BLaER1 treated with 17β-estradiol and CSF1 and Interleukin-3, amounts not matched to agents 10 nM and 100 nM (cell line): ENCODE measurements around the gene CCDC12.

Experiments used
- H3K27ac ChIP-seq, 11 experiments: shearing (Covaris generic); formaldehyde crosslinking; 2 replicates each; pipeline ENCODE4 v1.8.1; 2022
- H3K27me3 ChIP-seq, 11 experiments: shearing (Covaris generic); formaldehyde crosslinking; 2 replicates each; pipeline ENCODE4 v1.8.1; 2022
- H3K36me3 ChIP-seq, 11 experiments: shearing (Covaris generic); formaldehyde crosslinking; 2 replicates each; pipeline ENCODE4 v1.8.1; 2022
- H3K4me1 ChIP-seq, 10 experiments: shearing (Covaris generic); formaldehyde crosslinking; 2 replicates each; pipeline ENCODE4 v1.8.1; 2022
- H3K4me2 ChIP-seq, 11 experiments: shearing (Covaris generic); formaldehyde crosslinking; 2 replicates each; pipeline ENCODE4 v1.8.1; 2022
- H3K4me3 ChIP-seq, 10 experiments: shearing (Covaris generic); formaldehyde crosslinking; 2 replicates each; pipeline ENCODE4 v1.8.1; 2022
- H3K9ac ChIP-seq, 11 experiments: shearing (Covaris generic); formaldehyde crosslinking; 2 replicates each; pipeline ENCODE4 v1.8.1; 2022
- H3K9me3 ChIP-seq, 11 experiments: shearing (Covaris generic); formaldehyde crosslinking; replicated peaks in 1 of 11; 2 replicates each; pipeline ENCODE4 v1.8.1; 2022
- H4K20me1 ChIP-seq, 11 experiments: shearing (Covaris generic); formaldehyde crosslinking; 2 replicates each; pipeline ENCODE4 v1.8.1; 2022
- Cebpa-rat ChIP-seq, 11 experiments: shearing (Covaris generic); IDR thresholded peaks; 2 replicates each; pipeline ENCODE4 v1.8.1; 2022

The CCDC12 gene

GRCh38 chr3:46881596-46882376 is 94.8 kb downstream of the CCDC12 start:
- peak overlapping the region; percentile 92 to 100 (median 97) for H3K4me2 ChIP-seq
- peak overlapping the region in 10 of 11 experiments; percentile 21 to 75 (median 62); a peak in 17 of 22 replicates for H3K9ac ChIP-seq
- H4K20me1 ChIP-seq = peaks cover 0 to 51% (median 16%) of the 10 kb centered on the region in 11 experiments; a peak in 14 of 22 replicates
- H3K36me3 ChIP-seq = no peaks in the 10 kb centered on the region
- no peaks in the 10 kb centered on the region for H3K9me3 ChIP-seq
- H3K4me1 ChIP-seq = peaks cover 4 to 58% (median 40%) of the 10 kb centered on the region in 10 experiments; a peak in 18 of 20 replicates
- H3K27ac ChIP-seq = no peak overlapping the region
- peak overlapping the region; percentile 50 to 75 (median 62) for H3K4me3 ChIP-seq
- peaks cover 54 to 72% (median 68%) of the 10 kb centered on the region in 11 experiments for H3K27me3 ChIP-seq
- no peak for TF ChIP-seq Cebpa-rat (IDR thresholded peaks at IDR 0.05)

GRCh38 chr3:46880884-46881595 is 95.5 kb downstream of the CCDC12 start:
- Histone ChIP-seq H3K27me3 (peaks cover 54 to 72% (median 68%) of the 10 kb centered on the region in 11 experiments), H4K20me1 (peaks cover 0 to 53% (median 16%) of the 10 kb centered on the region in 11 experiments; a peak in 14 of 22 replicates), H3K9me3 (no peaks in the 10 kb centered on the region), H3K9ac (peak overlapping the region in 2 of 11 experiments; percentile 43 to 75; a peak in 2 of 22 replicates), H3K27ac (no peak overlapping the region), H3K4me3 (peak overlapping the region in 6 of 10 experiments; percentile 60 to 75 (median 64); a peak in 8 of 20 replicates), H3K4me2 (peak overlapping the region in 10 of 11 experiments; percentile 92 to 100 (median 97); a peak in 16 of 22 replicates), H3K4me1 (peaks cover 4 to 65% (median 48%) of the 10 kb centered on the region in 10 experiments; a peak in 18 of 20 replicates), H3K36me3 (no peaks in the 10 kb centered on the region)
- no peak for TF ChIP-seq Cebpa-rat (IDR thresholded peaks at IDR 0.05)

GRCh38 chr3:46878781-46879436 is 97.6 kb downstream of the CCDC12 start:
- H3K27me3 ChIP-seq = peaks cover 42 to 54% (median 49%) of the 10 kb centered on the region in 11 experiments

GRCh38 chr3:46877406-46878125 is 99.0 kb downstream of the CCDC12 start, which contains the start of gene PTH1R:
TSS of gene PTH1R (plus strand) at chr3:46877721. CDS start at chr3:46883560, 5,839 bp downstream.
- Histone ChIP-seq H3K4me2 (peak within 1 kb of the TSS in 9 of 11 experiments; percentile 19 to 93 (median 81); a peak in 15 of 22 replicates), H4K20me1 (peaks cover 0 to 44% (median 4%) of the 10 kb centered on the region in 11 experiments; a peak in 9 of 22 replicates), H3K9ac (peak within 1 kb of the TSS in 1 of 11 experiments; percentile 16; a peak in 1 of 22 replicates), H3K9me3 (no peaks in the 10 kb centered on the region), H3K36me3 (no peaks in the 10 kb centered on the region), H3K27ac (no peak within 1 kb of the TSS), H3K4me3 (no peak within 1 kb of the TSS), H3K4me1 (peaks cover 26 to 84% (median 72%) of the 10 kb centered on the region in 10 experiments), H3K27me3 (peaks cover 31 to 46% (median 38%) of the 10 kb centered on the region in 11 experiments)
- no peak for TF ChIP-seq Cebpa-rat (IDR thresholded peaks at IDR 0.05)

More at GRCh38 chr3:46878781-46879436, 97.6 kb downstream of the CCDC12 start:
- Histone ChIP-seq H3K4me2 (peak overlapping the region in 9 of 11 experiments; percentile 19 to 93 (median 81); a peak in 14 of 22 replicates), H3K27ac (no peak overlapping the region), H3K9me3 (no peaks in the 10 kb centered on the region), H3K9ac (no peak overlapping the region), H3K4me3 (no peak overlapping the region), H3K36me3 (no peaks in the 10 kb centered on the region), H3K4me1 (peaks cover 17 to 81% (median 67%) of the 10 kb centered on the region in 10 experiments), H4K20me1 (peaks cover 0 to 46% (median 12%) of the 10 kb centered on the region in 11 experiments; a peak in 14 of 22 replicates)
- TF ChIP-seq Cebpa-rat (IDR thresholded peaks at IDR 0.05) = no peak

- Histone ChIP-seq H3K36me3 (no peaks in the 10 kb centered on the region), H3K27ac (0 out of 22 replicates have a peak overlapping the region, but pooled peaks of 1 of the 11 experiments have one; percentile 11), H4K20me1 (peaks cover 0 to 36% (median 0%) of the 10 kb centered on the region in 11 experiments; a peak in 5 of 22 replicates), H3K4me2 (peak overlapping the region in 9 of 11 experiments; percentile 72 to 93 (median 84); a peak in 16 of 22 replicates), H3K4me3 (no peak overlapping the region), H3K9me3 (no peaks in the 10 kb centered on the region), H3K27me3 (peaks cover 21 to 37% (median 28%) of the 10 kb centered on the region in 11 experiments), H3K4me1 (peaks cover 27 to 84% (median 67%) of the 10 kb centered on the region in 10 experiments), H3K9ac (0 out of 22 replicates have a peak overlapping the region, but pooled peaks of 2 of the 11 experiments have one; percentile 1 to 16)
- TF ChIP-seq Cebpa-rat (IDR thresholded peaks at IDR 0.05) = no peak
These were observed 99.9 kb downstream of the CCDC12 start for GRCh38 chr3:46876313-46877300.

- H3K36me3 ChIP-seq = no peaks in the 10 kb centered on the region
- peaks cover 11 to 26% (median 18%) of the 10 kb centered on the region in 11 experiments for H3K27me3 ChIP-seq
- peaks cover 27 to 84% (median 65%) of the 10 kb centered on the region in 10 experiments for H3K4me1 ChIP-seq
- no peak for TF ChIP-seq Cebpa-rat (IDR thresholded peaks at IDR 0.05)
- peak overlapping the region in 2 of 11 experiments; percentile 1 to 15; a peak in 1 of 22 replicates for H3K9ac ChIP-seq
- peaks cover 0 to 28% (median 0%) of the 10 kb centered on the region in 11 experiments; a peak in 4 of 22 replicates for H4K20me1 ChIP-seq
- H3K27ac ChIP-seq = 0 out of 22 replicates have a peak overlapping the region, but pooled peaks of 1 of the 11 experiments have one; percentile 11
- no peak overlapping the region for H3K4me3 ChIP-seq
- H3K9me3 ChIP-seq = no peaks in the 10 kb centered on the region
- peak overlapping the region in 9 of 11 experiments; percentile 72 to 93 (median 84); a peak in 18 of 22 replicates for H3K4me2 ChIP-seq
These were observed 101.0 kb downstream of the CCDC12 start for GRCh38 chr3:46875560-46875959.
